Measurements from ENCODE around the gene MMS22L. TPM values are rescaled to one million over a fixed set of nuclear protein-coding genes. Genes with fewer than 3 reads are reported as not detected.

The MMS22L gene
- total RNA-seq, 3 donors from 2014 or later (not counting 1 experiment from before 2014, with no cell fraction given): 9.1 to 14.3 (median 11.7) TPM

- Mint-ChIP-seq H3K27ac (no peak overlapping the region), H3K36me3 (no peaks in the 10 kb centered on the region), H3K4me1 (no peaks in the 10 kb centered on the region), H3K4me3 (no peak overlapping the region), H3K9me3 (no peaks in the 10 kb centered on the region), H3K27me3 (ENCODE audit: low read depth in 2 of 2) (no peaks in the 10 kb centered on the region)
- no peak for DNase-seq
- ATAC-seq: no peak
- H3K36me3 ChIP-seq (ENCODE audit: control insufficient read depth, insufficient read depth, low read length): no peaks in the 10 kb centered on the region
- H3K4me3 ChIP-seq (ENCODE audit: low read length): no peak overlapping the region
- H3K4me1 ChIP-seq (ENCODE audit: control insufficient read depth, insufficient read depth, low read length): no peaks in the 10 kb centered on the region
- no peak overlapping the region for H3K27ac ChIP-seq (ENCODE audit: low read length)
- intact Hi-C loops (cut with micrococcal nuclease): no loop called here
- no peak for TF ChIP-seq CTCF (IDR thresholded peaks at IDR 0.05)
- H3K9me3 ChIP-seq (ENCODE audit: control insufficient read depth, insufficient read depth, low read length): no peaks in the 10 kb centered on the region
- no peaks in the 10 kb centered on the region for H3K27me3 ChIP-seq (ENCODE audit: control insufficient read depth, insufficient read depth, low read length)
Measured at GRCh38 chr6:97316978-97317377, 34.0 kb upstream of the MMS22L start.

- H3K9me3 ChIP-seq (ENCODE audit: control insufficient read depth, insufficient read depth, low read length): no peaks in the 10 kb centered on the region
- H3K36me3 Mint-ChIP-seq: no peaks in the 10 kb centered on the region
- no CpG with 5 or more reads among the region's 1 CpG for WGBS (ENCODE audit: insufficient coverage)
- no peak overlapping the region for H3K4me3 Mint-ChIP-seq
- no peaks in the 10 kb centered on the region for H3K27me3 ChIP-seq (ENCODE audit: control insufficient read depth, insufficient read depth, low read length)
- no peak overlapping the region for H3K27ac ChIP-seq (ENCODE audit: low read length)
- peaks cover 0 to 6% of the 10 kb centered on the region in 2 donors for H3K27me3 Mint-ChIP-seq (ENCODE audit: low read depth in 2 of 2)
- H3K27ac Mint-ChIP-seq: no peak overlapping the region
- H3K4me1 Mint-ChIP-seq: no peaks in the 10 kb centered on the region
- no peak for TF ChIP-seq CTCF (IDR thresholded peaks at IDR 0.05)
- DNase-seq: no peak
- no peak overlapping the region for H3K4me3 ChIP-seq (ENCODE audit: low read length)
- no peaks in the 10 kb centered on the region for H3K36me3 ChIP-seq (ENCODE audit: control insufficient read depth, insufficient read depth, low read length)
- ATAC-seq: no peak
- intact Hi-C loops (cut with micrococcal nuclease): no loop called here
- no peaks in the 10 kb centered on the region for H3K9me3 Mint-ChIP-seq
- no peaks in the 10 kb centered on the region for H3K4me1 ChIP-seq (ENCODE audit: control insufficient read depth, insufficient read depth, low read length)
Measured at GRCh38 chr6:97312241-97312640, 29.2 kb upstream of the MMS22L start.

- no peaks in the 10 kb centered on the region for H3K9me3 ChIP-seq (ENCODE audit: control insufficient read depth, insufficient read depth, low read length)
- Mint-ChIP-seq H3K9me3 (no peaks in the 10 kb centered on the region), H3K36me3 (no peaks in the 10 kb centered on the region), H3K27ac (no peak overlapping the region), H3K4me3 (no peak overlapping the region), H3K4me1 (no peaks in the 10 kb centered on the region), H3K27me3 (ENCODE audit: low read depth in 2 of 2) (peaks cover 7 to 28% of the 10 kb centered on the region in 2 donors)
- H3K27ac ChIP-seq (ENCODE audit: low read length): no peak overlapping the region
- ATAC-seq: no peak
- no peaks in the 10 kb centered on the region for H3K36me3 ChIP-seq (ENCODE audit: control insufficient read depth, insufficient read depth, low read length)
- TF ChIP-seq CTCF (IDR thresholded peaks at IDR 0.05): no peak
- intact Hi-C loops (cut with micrococcal nuclease): no loop called here
- no peak for DNase-seq
- H3K4me3 ChIP-seq (ENCODE audit: low read length): no peak overlapping the region
- no peaks in the 10 kb centered on the region for H3K4me1 ChIP-seq (ENCODE audit: control insufficient read depth, insufficient read depth, low read length)
- WGBS (ENCODE audit: insufficient coverage): 86% methylated on average over 1 of the region's 1 CpG
- H3K27me3 ChIP-seq (ENCODE audit: control insufficient read depth, insufficient read depth, low read length): no peaks in the 10 kb centered on the region
Measured at GRCh38 chr6:97306544-97307320, 23.7 kb upstream of the MMS22L start.

Measured in natural killer cell (primary cell).